Lung microvascular endothelial cell (primary cell): ENCODE data around the gene XAGE2. TPM values are rescaled to one million over a fixed set of nuclear protein-coding genes. Genes with fewer than 3 reads are reported as not detected.
"Not testable (repeated sequence)": the region's sequence is repeated elsewhere in the genome, so short reads cannot be mapped to it uniquely, and the experiment has no call there.

Experiments used
- DNase-seq, 2 donors: peaks; one replicate each; pipeline versions ENCODE4 v3.0.0 to v3.0.0-alpha.2; 2010; ENCODE audit warnings: low read depth in 2 of 2
- total RNA-seq: library from RNA; depleted of rRNA; stranded (reverse); fragments of >200 nt; gene quantifications from 2 replicates; pipeline ENCODE4 v1.2.1, GENCODE V29; 2014

Gene XAGE2, protein sequence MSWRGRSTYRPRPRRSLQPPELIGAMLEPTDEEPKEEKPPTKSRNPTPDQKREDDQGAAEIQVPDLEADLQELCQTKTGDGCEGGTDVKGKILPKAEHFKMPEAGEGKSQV
- not detected in 2 replicates for total RNA-seq

DNA sequence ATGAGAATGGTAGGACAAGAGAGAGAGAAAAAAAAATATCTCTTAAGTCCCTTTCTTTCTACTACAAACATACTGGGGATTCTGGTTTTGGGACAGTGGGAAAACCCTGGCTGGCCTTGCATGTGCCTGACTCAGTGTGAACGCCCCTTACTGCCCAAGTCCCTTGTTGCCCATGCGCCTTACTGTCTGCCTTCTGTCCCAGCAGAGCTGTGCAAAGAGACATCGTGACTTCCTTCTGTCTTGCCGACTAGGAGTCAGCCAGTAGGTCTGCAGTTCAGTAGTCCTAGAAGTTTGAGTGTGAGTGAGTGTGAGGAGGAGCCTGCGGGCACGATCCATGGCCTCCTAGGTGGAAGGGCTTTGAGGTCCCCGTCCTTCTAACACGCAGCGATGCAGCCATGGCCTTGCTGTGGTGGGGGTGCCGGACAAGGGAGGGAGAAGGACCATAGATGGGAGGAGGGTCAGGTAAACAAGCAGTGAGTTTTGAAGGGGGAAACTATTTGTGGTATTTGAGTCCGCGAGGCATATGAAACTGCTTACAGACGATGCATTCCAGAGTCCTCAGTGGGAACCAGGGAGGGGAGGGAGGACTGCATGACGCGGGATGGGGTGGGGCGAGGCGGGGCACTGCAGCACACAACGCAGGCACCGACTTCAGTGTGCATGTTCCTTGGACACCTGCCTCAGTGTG lies at the start of gene XAGE2:
XAGE2 (plus strand) TSS at position 654 of the 688 bp plus-strand sequence. CDS start 994 bp downstream, outside the sequence.
- no peak for DNase-seq

- DNase-seq, result no peak
Observed at GRCh38 chrX:52337410-52337809, 31.4 kb upstream of the XAGE2 start.

DNA sequence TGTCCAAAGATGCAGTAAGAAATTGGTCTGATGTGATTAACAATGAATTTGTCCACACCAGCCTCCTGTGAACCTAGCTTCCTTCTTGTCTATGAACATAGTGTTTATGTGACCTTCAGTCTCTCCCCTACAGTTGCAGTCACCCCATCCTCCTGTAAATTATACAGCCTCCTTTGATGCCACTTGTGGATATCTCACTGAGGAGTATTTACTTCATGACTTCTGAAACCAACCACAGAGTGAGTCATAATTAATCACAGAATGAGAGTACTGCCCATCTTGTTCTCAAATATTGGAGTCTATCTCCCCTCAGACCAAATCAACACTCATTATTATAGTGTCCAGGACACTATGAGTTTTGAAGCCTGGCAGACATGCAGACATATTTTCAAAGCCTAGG lies 27.3 kb upstream of the XAGE2 start:
- DNase-seq, result no peak

GRCh38 chrX:52343131-52343530 lies 25.7 kb upstream of the XAGE2 start:
- not testable (repeated sequence) for DNase-seq

DNA sequence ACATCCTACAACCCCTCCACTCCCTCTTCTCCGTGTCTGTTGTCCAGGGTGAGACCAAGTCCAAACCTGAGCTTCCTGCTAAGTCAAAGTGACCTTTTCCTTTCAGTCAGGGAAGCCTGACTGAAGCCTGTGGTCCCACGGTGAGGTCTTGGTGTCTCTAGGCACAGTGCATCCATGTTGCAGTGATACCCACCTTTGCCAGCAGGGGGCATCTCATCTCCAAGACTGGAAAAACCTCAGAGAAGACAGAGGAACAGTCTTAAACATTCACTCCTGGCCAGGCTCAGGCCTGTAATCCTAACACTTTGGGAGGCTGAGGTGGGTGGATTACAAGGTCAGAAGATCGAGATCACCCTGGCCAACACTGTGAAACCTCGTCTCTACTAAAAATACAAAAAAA lies 23.4 kb upstream of the XAGE2 start:
- DNase-seq, result peak; percentile 33 to 39

- DNase-seq, result no peak
Observed at GRCh38 chrX:52346174-52347165, 22.4 kb upstream of the XAGE2 start.

GRCh38 chrX:52349681-52350080 lies 19.1 kb upstream of the XAGE2 start:
- DNase-seq, result no peak

DNA sequence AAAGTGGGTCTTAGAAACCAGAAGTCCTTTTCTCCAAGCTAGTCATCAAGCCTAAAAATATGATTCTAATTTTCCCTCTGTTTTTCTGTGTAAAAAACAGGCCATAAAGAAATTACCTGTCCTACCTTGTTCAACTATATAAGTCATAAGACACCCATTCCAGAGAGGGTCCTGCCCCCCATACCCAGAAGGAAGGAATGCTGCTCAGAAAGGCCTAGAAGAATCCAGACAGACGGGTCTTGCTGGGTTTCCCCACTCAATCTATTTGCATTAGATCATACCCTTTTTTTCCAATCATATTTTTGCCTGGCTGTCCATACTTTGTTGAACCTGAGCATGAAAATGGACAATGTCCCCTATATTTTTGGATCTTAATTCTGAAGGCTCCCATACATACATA lies 16.3 kb upstream of the XAGE2 start:
- DNase-seq, result no peak

DNA sequence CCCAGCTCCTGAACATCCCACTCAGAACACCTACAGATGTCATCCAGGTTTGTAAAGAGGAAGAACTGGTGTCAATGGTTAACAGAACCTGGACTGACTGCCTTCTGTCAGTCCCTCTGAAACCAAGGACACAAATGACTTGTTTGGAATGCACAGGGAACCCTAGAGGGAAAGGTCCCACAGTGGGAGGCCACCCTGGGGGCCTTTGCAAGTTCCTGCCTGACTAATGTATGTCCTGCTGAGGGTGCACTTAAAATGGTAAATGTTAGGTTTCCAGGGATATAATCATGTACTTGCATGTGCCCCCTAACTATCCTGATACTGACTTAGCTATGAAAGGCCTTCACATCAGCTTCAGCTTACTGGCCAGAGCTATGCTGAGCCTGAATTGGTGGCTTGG lies 15.0 kb upstream of the XAGE2 start:
- no peak for DNase-seq

DNA sequence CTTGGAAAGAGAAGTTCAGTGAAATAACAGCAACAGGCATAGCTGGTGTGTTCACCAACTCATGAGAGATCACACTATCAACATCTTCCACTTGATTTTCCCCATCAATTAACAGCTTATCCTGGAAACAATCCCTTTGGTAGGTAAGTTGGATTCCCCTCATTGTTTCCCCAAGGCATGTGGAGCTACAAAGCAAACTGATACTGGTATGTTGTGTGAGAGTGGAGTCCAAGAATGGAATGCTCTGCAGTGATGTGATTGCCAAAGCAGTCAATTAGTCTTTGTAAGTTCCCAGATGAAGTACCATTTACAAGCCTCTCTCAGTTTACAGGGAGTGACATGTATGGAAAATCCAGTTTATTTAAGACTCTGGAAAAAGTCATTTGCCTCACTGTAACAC lies 13.7 kb upstream of the XAGE2 start:
- no peak for DNase-seq

DNA sequence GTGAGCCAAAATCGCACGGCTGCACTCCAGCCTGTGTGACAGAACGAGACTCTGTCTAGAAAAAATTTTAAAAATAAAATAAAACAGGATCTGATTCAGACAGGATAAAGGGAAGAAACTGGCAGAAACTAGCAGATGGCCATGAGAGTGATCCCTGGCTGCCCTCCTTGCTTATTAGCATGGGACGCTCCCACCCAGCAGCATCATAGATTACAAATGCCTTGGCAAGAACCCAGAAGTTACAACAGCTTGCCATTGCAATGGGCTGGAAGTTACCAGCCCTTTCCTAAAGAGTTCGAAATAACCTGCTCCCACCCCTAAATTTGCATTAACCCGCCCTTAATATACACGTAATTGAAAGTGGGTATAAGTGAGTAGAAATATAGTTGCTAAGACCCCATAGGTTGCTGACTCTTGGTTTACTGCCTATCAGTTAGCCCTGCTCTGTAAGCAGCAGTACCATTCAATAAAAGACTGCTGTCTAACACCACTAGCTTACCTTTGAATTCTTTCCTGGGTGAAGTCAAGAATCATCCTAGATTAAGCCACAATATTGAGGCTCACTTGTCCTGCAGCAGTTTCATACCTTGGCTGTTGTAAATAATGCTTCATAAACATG lies 9.1 kb upstream of the XAGE2 start:
- no peak for DNase-seq

GRCh38 chrX:52361941-52362340 lies 6.9 kb upstream of the XAGE2 start:
- DNase-seq, result no peak

- DNase-seq, result peak; percentile 4 to 29
Observed at GRCh38 chrX:52363247-52363883, 5.5 kb upstream of the XAGE2 start.

DNA sequence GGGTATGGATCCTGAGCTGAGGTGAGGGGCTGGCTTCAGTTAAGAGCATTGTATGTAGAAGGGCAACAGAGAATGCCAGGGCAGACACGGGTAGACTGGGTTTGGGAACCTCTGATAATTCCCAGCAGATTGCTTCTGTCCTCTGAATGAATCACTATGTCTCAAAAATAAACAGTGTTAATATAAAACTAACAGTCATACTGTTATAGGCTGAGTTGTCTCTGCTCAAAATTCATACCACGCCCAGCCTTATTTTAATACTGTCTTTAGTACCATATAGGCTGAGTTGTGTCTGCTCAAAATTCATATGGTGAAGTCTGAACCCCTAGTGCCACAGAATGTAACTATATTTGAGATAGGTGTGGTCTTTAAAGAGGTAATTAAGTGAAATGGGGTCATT lies 10.0 kb downstream of the XAGE2 start:
- no peak for DNase-seq

DNA sequence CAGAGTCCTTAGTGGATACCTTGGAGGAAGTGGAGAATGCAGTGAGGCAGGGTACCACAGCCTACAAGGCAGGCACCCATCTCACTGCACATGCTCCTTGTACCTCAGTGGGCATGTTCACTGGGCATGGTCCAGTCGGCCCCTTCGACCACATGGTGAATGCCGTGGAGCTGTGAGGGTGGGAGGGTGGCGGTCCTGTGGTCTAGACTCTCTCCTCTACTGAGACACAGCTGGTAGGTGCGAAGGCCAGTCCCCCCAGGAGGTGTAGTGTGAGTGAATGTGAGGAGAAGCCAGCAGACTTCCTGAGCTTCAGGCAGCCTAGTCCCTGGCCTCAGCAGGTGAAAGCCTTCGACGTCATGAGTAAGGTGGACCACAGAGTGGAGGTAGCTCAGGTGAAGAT lies 12.2 kb downstream of the XAGE2 start:
- DNase-seq, result no peak

- no peak for DNase-seq
Observed at GRCh38 chrX:52410439-52411394, 41.9 kb downstream of the XAGE2 start.

DNA sequence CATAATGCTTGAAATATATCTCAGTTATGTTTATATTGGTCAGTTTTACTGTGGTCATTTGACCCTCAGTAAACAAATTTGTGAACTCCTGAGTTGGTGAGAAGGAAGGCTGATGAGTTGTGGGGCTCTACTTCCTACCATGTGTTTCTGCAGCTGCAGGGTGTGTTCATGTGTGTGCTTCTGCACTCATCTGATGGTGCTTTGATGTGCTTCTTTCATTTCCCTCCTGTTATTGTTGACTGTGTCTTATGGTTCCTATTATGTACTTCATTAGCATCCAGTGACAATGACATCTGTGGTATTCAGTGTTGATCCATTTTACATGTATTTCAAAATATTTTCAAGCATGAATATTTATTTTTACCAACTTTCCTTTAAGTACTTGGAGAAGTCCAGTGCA lies 46.5 kb downstream of the XAGE2 start:
- DNase-seq, result no peak

DNA sequence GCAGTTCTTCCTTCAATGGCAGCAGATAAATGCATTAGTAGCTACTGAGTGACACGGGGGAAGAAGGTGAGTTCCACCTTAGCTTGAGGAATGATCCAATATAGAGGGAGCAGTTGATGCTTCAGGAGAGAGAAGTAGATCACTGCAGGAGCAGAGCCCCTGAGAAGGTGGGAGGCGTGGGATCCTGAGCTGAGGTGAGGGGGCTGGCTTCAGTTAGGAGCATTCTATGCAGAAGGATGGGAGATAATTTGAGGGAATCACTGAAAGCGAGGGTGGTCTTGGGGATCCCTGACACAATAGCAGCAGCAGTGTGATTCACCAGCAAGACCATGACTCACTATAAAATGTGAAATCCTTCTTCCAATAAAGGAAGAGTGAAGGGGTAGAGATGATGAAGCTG lies 48.0 kb downstream of the XAGE2 start:
- no peak for DNase-seq

DNA sequence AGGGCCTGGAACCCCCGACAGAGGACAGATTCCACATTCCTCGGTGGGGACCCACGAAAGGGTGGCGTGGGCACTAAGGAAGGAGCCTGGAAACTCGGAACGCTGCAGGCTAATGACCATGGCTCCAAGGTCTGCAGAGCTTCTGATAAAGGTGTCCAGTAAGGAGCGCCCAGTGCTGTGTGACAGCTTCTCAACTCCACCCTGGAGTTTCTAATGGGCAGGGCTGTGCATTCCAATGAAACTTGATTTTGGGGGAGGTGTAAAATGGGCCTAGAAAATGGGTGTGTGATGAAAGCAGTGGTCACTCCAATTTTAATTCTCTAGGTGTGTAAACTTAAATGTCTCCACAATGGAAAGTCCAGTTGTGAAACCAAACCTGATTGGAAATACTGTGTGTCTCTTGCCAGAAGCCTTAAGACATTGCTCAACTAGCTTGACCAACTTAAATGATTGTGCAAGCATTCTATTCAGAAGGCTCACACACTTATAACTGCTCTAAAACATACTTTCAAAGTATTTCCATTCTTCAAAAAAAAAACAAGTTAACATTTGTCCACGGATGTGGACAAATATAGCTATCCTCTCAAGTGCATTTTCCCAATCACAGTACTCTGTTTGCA lies 52.1 kb downstream of the XAGE2 start:
- no peak for DNase-seq

DNA sequence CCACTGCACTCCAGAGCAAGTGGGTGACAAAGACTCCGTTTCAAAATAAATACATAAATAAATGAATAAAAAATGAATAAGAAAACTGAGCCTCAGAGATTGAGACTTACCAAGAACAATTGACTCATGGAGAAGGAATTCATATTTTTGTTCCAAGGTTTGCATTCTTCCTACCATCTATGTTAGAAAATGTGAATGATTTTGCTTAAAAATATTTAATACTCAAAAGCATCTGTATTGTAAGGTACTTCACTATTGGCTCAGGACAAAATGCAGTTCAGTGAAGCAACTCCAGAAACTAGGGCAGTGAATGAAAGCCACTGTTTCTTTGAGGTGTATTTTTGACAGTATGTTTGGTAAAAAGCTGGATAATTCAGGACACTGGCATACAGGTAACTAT lies 54.1 kb downstream of the XAGE2 start:
- no peak for DNase-seq
